Measurements from ENCODE around the gene TTC21B.

Gene TTC21B

GRCh38 chr2:165833156-165833555 is 120.4 kb downstream of the TTC21B start:
- no peaks in the 10 kb centered on the region for H3K36me3 ChIP-seq (replicated peaks)
- no peaks in the 10 kb centered on the region for H3K9me3 ChIP-seq
- no peak for DNase-seq (ENCODE audit: low spot score in 2 of 2)
- in situ Hi-C loops (cut with MboI; ENCODE audit: low sequenced_read_pairs): no loop called here
- H3K4me3 ChIP-seq: no peak overlapping the region
- no peaks in the 10 kb centered on the region for H3K27me3 ChIP-seq (ENCODE audit: low read depth)
- no peaks in the 10 kb centered on the region for H3K4me1 ChIP-seq

DNA sequence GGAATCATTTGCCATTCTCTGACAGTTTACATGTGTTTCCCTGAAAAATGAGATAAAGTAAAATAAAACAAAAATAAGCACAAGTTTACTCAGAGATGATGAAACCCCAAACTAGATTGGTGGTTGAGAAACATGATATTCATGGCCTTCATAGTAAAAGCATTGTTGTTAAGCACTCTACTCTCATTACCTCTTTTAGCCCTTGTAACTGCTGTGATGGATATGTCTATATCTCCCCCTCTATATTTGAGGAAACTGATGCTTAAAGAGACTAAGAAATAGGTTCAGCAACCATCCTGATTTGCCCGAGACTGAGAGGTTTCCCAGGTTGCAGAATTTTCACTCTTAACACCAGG is 125.7 kb downstream of the TTC21B start:
- H3K27me3 ChIP-seq (ENCODE audit: low read depth): peaks cover 3% of the 10 kb centered on the region; the same call in 1 of the 2 replicates
- no peaks in the 10 kb centered on the region for H3K36me3 ChIP-seq (replicated peaks)
- DNase-seq (ENCODE audit: low spot score in 2 of 2): no peak
- H3K4me3 ChIP-seq: no peak overlapping the region
- H3K4me1 ChIP-seq: no peaks in the 10 kb centered on the region
- no peaks in the 10 kb centered on the region for H3K9me3 ChIP-seq
- in situ Hi-C loops (cut with MboI; ENCODE audit: low sequenced_read_pairs): no loop called here

DNA sequence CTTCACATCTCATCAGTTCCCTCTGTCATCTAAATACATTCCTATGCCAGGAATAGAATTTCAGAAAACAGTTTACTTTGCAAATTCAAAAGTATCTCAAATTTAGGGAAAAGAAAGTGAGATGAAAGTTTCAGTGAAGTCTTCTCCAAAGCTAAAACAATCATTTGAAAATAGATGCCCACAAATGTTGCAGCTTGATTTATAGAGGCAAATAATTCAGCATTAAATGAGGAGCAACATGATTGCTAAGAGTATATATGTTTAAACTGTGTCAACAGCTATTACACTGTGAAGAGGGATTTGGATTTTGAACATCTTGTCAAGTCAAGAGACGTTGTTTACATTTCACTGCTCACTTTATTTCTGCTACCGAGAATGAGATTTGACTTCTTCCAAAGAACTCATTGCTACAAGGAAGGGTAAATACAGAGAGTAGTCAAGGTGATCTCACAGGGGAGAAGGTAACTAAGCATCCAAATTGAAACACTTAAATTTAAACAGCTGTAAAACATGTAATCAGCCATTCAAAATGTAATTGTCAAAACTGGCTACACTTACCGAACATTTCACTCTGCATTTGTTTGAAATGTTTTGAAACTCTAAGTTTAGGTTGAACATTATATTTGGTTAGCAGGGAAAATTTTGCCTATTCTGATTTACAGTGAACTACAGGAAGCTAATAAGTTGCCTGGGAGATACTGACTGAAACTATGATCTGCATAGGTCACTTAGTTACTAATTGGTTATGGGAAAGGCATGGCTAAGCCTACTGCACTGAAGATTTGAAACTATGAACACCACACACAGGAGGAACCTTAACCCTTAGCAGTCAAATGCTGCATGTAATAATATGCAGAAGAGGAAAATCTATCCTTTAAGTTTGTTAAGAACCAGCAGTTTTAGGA is 126.3 kb downstream of the TTC21B start:
- H3K9me3 ChIP-seq: no peaks in the 10 kb centered on the region
- H3K27me3 ChIP-seq (ENCODE audit: low read depth): peaks cover 3% of the 10 kb centered on the region; the same call in 1 of the 2 replicates
- no peaks in the 10 kb centered on the region for H3K4me1 ChIP-seq
- DNase-seq (ENCODE audit: low spot score in 2 of 2): no peak
- no peak overlapping the region for H3K4me3 ChIP-seq
- no peaks in the 10 kb centered on the region for H3K36me3 ChIP-seq (replicated peaks)
- in situ Hi-C loops (cut with MboI; ENCODE audit: low sequenced_read_pairs): no loop called here

DNA sequence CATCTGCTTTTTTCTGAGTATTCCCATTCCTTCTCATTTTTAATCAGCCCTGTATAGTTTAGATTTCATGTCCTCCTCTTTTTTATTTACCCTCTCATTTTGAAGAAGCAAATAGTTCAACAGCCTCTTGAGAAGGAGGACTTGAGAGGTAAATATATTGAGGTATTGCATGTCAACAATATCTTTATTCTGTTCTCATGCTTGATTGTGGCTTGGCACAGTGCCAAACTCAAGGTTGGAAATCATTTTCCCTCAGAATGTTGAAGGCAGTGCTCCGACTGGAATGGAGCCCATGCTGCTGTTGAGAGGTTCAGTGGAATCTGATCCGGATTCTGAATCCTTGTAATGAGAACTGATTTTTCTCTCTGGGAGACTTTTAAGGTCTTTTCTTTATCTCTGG is 128.5 kb downstream of the TTC21B start:
- Histone ChIP-seq H3K27me3 (ENCODE audit: low read depth) (peaks cover 3% of the 10 kb centered on the region; the same call in 1 of the 2 replicates), H3K36me3 (replicated peaks) (no peaks in the 10 kb centered on the region), H3K4me3 (no peak overlapping the region), H3K9me3 (no peaks in the 10 kb centered on the region), H3K4me1 (no peaks in the 10 kb centered on the region)
- no peak for DNase-seq (ENCODE audit: low spot score in 2 of 2)
- in situ Hi-C loops (cut with MboI; ENCODE audit: low sequenced_read_pairs): no loop called here

Data from HAP-1 (cell line).